ENCODE measurements around the gene USP35.

GRCh38 chr11:78207532-78208256 is 19.0 kb downstream of the USP35 start:
- TF ChIP-seq CTCF (conservative IDR thresholded peaks at IDR 0.05 in 1 of 2, IDR thresholded peaks at IDR 0.05 in 1 of 2; ENCODE audit: low read depth in 1 of 2, low read length in 2 of 2) (no peak), EZH2 (IDR thresholded peaks at IDR 0.05; ENCODE audit: low read length, missing control alignments) (no peak)

Measured in fibroblast of lung (primary cell).